Measurements from ENCODE around the gene KCMF1. TPM values are rescaled to one million over a fixed set of nuclear protein-coding genes. Genes with fewer than 3 reads are reported as not detected.

The KCMF1 gene
- total RNA-seq, 1 experiment from 2014 or later, result 90.5 TPM

DNA sequence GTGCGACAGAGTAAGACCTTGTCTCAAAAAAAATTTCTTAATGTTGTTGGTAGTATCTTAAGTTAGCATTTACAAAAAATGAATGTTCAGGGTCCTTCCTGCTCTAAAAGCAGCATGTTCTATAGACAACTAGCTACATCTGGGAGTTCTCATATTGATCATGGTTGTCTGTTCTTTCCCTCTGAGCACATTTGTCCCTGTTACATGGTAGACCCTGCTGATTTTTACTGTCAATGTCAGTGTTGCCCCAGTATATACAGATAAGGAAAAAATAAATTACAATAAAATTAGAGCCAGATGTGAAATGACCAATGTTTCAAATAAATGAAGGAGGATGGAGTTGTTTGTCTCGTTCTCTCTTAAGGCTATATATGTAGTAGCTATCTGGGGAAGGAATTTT lies 63.2 kb downstream of the KCMF1 start:
- no peak for DNase-seq
- Histone ChIP-seq H3K4me3 (no peak overlapping the region), H3K36me3 (peaks cover 72% of the 10 kb centered on the region), H3K27me3 (no peaks in the 10 kb centered on the region), H3K9me3 (no peaks in the 10 kb centered on the region)

DNA sequence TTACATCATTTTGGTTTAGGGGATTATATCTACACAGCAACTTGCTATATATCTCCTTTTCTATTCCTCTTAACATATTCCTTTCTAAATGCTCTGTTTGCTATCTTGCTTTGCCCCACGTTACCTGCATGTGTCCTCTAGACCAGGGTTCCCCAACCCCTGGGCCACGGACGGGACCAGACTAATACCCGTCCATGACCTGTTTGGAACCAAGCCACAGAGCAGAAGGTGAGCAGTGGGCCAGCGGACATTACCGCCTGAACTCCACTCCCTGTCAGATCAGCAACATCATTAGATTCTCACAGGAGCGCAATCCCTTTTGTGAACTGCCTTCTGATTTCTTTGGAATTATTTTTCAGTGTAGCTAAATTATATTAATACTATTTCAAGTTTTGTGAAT lies 66.7 kb downstream of the KCMF1 start:
- H3K4me3 ChIP-seq, result no peak overlapping the region
- no peaks in the 10 kb centered on the region for H3K9me3 ChIP-seq
- H3K36me3 ChIP-seq, result peaks cover 71% of the 10 kb centered on the region
- H3K27me3 ChIP-seq, result no peaks in the 10 kb centered on the region
- DNase-seq, result no peak

GRCh38 chr2:85042330-85042729 lies 71.4 kb downstream of the KCMF1 start:
- no peak for DNase-seq

GRCh38 chr2:85048534-85048933 lies 77.6 kb downstream of the KCMF1 start:
- Histone ChIP-seq H3K9me3 (no peaks in the 10 kb centered on the region), H3K27me3 (no peaks in the 10 kb centered on the region), H3K4me3 (no peak overlapping the region), H3K36me3 (peaks cover 89% of the 10 kb centered on the region)
- no peak for DNase-seq

More at GRCh38 chr2:85042330-85042729, 71.4 kb downstream of the KCMF1 start:
- Histone ChIP-seq H3K9me3 (no peaks in the 10 kb centered on the region), H3K4me3 (no peak overlapping the region), H3K27me3 (no peaks in the 10 kb centered on the region), H3K36me3 (peaks cover 72% of the 10 kb centered on the region)

DNA sequence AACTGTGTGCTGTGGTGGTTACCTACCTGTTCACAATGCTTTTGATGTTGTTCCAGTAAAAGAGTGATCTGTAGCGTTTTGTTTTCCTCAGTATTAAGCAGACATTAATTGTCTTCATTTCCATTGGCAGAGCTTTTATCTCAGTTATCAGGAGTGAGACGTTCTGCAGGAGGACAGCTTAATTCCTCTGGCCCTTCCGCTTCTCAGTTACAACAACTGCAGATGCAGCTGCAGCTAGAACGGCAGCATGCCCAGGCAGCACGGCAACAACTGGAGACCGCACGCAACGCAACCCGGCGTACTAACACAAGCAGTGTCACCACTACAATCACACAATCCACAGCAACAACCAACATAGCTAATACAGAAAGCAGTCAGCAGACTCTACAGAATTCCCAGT lies 78.3 kb downstream of the KCMF1 start:
- no peak for DNase-seq
- no peaks in the 10 kb centered on the region for H3K9me3 ChIP-seq
- peaks cover 89% of the 10 kb centered on the region for H3K36me3 ChIP-seq
- no peak overlapping the region for H3K4me3 ChIP-seq
- no peaks in the 10 kb centered on the region for H3K27me3 ChIP-seq

DNA sequence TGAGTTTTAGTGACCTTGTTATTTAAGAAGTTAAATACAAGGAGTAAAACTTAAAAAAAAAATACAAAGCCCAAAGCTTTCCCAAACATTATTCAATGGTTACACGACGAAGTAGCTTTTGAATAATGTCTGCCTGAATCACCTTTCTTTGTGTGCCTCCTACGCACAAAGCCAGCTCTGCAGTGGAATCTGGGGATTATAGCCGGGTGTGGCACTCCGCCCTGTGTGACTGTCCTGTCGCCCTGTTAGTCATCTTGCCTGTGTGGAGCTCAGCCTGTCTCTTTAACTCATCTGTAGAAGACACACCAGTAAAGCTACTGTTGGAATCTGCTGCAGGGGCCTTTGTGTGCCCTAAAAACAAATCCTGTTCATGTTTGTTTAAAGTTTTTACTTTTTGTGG lies 82.8 kb downstream of the KCMF1 start:
- Histone ChIP-seq H3K36me3 (peaks cover 62% of the 10 kb centered on the region), H3K9me3 (no peaks in the 10 kb centered on the region), H3K4me3 (no peak overlapping the region), H3K27me3 (no peaks in the 10 kb centered on the region)
- peak; percentile 61 for DNase-seq

DNA sequence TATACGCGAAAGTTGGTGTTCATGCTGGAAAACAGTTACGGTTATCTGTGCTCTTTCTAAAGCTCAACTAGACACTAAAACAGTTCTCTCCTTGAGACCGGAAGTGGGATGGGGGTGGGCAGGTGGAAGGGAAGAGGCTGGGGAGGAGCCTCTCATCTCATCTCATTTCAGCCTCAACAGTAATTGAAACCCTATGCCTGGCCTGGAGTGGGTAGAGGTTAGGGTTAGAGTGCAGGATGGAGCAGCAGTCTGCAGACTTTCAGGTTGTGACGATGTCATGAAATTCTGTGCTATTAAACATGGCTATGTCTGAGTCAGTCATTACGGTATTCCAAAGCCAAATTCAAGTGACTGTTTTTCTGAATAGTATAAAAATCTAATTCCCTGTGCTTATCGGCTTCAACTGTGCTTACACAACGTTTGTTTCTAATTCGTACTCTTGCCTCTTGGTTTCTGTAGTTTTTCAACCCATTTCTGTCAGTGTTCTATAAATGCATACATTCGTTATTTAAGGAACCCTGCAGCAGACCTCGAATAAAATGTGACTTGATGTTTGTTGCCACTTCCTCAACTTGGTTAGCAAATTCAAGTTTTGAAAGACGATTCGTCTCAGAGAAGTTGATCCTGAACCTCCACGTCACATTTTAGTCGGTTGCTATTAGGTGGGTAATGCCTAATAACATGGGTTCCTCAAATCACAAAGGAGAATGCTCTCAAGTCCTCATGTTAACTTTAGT lies 86.4 kb downstream of the KCMF1 start:
- H3K36me3 ChIP-seq, result peaks cover 33% of the 10 kb centered on the region
- DNase-seq, result peak; percentile 4
- no peaks in the 10 kb centered on the region for H3K27me3 ChIP-seq
- H3K4me3 ChIP-seq, result no peak overlapping the region
- no peaks in the 10 kb centered on the region for H3K9me3 ChIP-seq

GRCh38 chr2:85061896-85062295 lies 90.9 kb downstream of the KCMF1 start:
- no peaks in the 10 kb centered on the region for H3K27me3 ChIP-seq
- no peak overlapping the region for H3K4me3 ChIP-seq
- H3K9me3 ChIP-seq, result no peaks in the 10 kb centered on the region
- no peak for DNase-seq
- H3K36me3 ChIP-seq, result no peaks in the 10 kb centered on the region

- no peaks in the 10 kb centered on the region for H3K27me3 ChIP-seq
- H3K36me3 ChIP-seq, result no peaks in the 10 kb centered on the region
- no peak overlapping the region for H3K4me3 ChIP-seq
- H3K9me3 ChIP-seq, result no peaks in the 10 kb centered on the region
- DNase-seq, result no peak
Observed at GRCh38 chr2:85062565-85062964, 91.6 kb downstream of the KCMF1 start.

GRCh38 chr2:85063981-85064599 lies 93.1 kb downstream of the KCMF1 start:
- no peaks in the 10 kb centered on the region for H3K36me3 ChIP-seq
- no peaks in the 10 kb centered on the region for H3K27me3 ChIP-seq
- no peak for DNase-seq
- H3K4me3 ChIP-seq, result no peak overlapping the region
- H3K9me3 ChIP-seq, result no peaks in the 10 kb centered on the region

- DNase-seq, result no peak
- Histone ChIP-seq H3K4me3 (no peak overlapping the region), H3K9me3 (no peaks in the 10 kb centered on the region), H3K36me3 (no peaks in the 10 kb centered on the region), H3K27me3 (no peaks in the 10 kb centered on the region)
Observed at GRCh38 chr2:85064927-85065577, 94.1 kb downstream of the KCMF1 start.

DNA sequence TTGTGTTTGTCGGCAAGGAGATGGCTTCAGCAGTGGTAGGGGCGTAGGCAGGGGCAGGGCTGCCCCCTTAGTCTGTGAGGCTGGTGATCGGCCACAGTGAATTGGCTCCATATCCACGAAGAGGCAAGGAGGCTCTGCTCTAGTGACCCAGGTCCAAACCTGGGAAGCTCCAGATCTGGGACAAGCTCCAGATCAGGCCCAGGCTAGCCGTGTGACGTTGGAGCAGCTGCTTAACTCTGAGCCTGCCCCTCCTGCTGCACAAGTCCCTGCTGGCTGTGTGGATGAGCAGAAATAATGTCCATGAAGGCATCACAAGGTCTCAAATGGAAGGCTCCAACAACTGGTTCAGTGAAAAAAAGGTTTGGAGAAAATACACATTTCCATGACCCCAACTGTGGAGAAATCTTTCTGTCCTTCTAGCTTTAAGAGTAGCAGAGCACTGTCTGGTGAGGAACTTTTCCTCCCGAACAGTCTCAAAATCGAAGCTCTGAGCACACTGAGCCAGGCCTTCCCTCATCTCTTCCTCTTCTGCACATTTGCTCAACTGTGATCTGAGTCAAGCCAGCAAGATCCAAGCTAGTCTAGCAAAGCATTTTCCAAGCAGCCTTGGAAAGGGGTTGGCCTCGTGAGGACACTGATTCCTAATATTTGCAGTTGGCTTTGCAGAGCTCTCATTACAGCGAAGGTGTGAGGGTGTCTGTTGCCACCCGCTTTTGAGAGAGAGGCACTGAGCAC lies 95.2 kb downstream of the KCMF1 start:
- no peak for DNase-seq
- H3K4me3 ChIP-seq, result no peak overlapping the region
- H3K9me3 ChIP-seq, result no peaks in the 10 kb centered on the region
- H3K36me3 ChIP-seq, result no peaks in the 10 kb centered on the region
- no peaks in the 10 kb centered on the region for H3K27me3 ChIP-seq

- Histone ChIP-seq H3K4me3 (no peak overlapping the region), H3K9me3 (no peaks in the 10 kb centered on the region), H3K27me3 (no peaks in the 10 kb centered on the region), H3K36me3 (no peaks in the 10 kb centered on the region)
- peak; percentile 65 for DNase-seq
Observed at GRCh38 chr2:85066874-85067351, 96.0 kb downstream of the KCMF1 start.

- Histone ChIP-seq H3K9me3 (no peaks in the 10 kb centered on the region), H3K4me3 (no peak overlapping the region), H3K36me3 (no peaks in the 10 kb centered on the region), H3K27me3 (no peaks in the 10 kb centered on the region)
- DNase-seq, result no peak
Observed at GRCh38 chr2:85071096-85071495, 100.1 kb downstream of the KCMF1 start.

GRCh38 chr2:85073033-85073432 lies 102.1 kb downstream of the KCMF1 start:
- no peaks in the 10 kb centered on the region for H3K9me3 ChIP-seq
- no peak for DNase-seq
- H3K36me3 ChIP-seq, result no peaks in the 10 kb centered on the region
- H3K27me3 ChIP-seq, result no peaks in the 10 kb centered on the region
- no peak overlapping the region for H3K4me3 ChIP-seq

DNA sequence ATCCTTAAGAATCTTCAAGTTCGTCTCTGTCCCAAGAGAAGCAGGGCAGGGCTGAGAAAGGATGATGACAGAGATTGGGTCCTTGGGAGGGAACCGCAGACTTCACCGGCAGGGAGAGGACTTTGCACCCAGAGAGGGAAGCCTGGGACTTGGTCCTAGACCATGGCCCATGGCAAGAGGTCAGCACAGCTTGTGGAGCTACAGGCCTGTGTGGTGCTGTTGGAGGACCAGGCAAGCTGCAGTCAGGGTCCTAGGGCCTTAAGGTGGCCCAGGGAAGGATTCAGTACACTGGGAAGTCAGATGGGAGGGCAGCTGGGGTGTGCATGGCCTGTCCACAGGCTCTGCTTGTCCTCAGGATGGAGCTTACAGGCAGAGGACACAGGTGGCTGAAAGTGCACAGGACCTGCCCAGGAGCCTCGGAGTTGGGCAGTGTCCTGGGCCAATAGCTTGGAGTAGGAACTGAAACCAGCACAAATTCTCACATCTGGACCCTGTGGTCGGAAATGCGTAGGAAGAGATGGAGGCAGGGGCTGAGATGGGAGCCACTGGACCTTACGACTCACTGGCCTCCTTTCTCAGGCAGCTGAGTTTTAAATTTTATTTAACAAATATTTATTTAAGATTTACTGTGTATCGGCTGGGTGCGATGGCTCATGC lies 105.8 kb downstream of the KCMF1 start:
- Histone ChIP-seq H3K9me3 (peaks cover 2% of the 10 kb centered on the region; the same call in 1 of the 2 replicates), H3K27me3 (no peaks in the 10 kb centered on the region), H3K4me3 (no peak overlapping the region), H3K36me3 (no peaks in the 10 kb centered on the region)
- no peak for DNase-seq

Measured in MG63 (cell line).